ENCODE measurements around the gene LRRN4CL.

- TF ChIP-seq CTCF (IDR thresholded peaks at IDR 0.05) (no peak), POLR2A (IDR thresholded peaks at IDR 0.05) (no peak)
Measured at GRCh38 chr11:62678433-62678769, 10.9 kb downstream of the LRRN4CL start.

Measured in uterus (tissue), 2 donors.